GM18505 (cell line): ENCODE results near the gene ABCA10.
"Not testable (repeated sequence)": the region's sequence is repeated elsewhere in the genome, so short reads cannot be mapped to it uniquely, and the experiment has no call there.

Experiments used
- ATAC-seq: cut with Tn5 transposase; IDR thresholded peaks from one replicate; pipeline ENCODE4 v1.9.1; 2021; ENCODE audit not compliant: unreplicated experiment
- POLR2A ChIP-seq: IDR thresholded peaks from 4 replicates; pipeline ENCODE4 v1.6.1; 2011; ENCODE audit warnings: borderline replicate concordance; ENCODE audit not compliant: insufficient read depth, insufficient read length; ENCODE audit errors: extremely low read depth

Gene ABCA10

GRCh38 chr17:69228576-69228975 is at the start of gene ABCA10:
Gene ABCA10 (minus strand): TSS chr17:69228824. CDS start chr17:69225358, 3,466 bp downstream.
- ATAC-seq = no peak
- no peak for TF ChIP-seq POLR2A

- ATAC-seq = not testable (repeated sequence)
Observed at GRCh38 chr17:69276279-69276678, 47.7 kb upstream of the ABCA10 start.

- no peak for ATAC-seq
- no peak for TF ChIP-seq POLR2A
Observed at GRCh38 chr17:69275751-69276150, 47.1 kb upstream of the ABCA10 start.

- no peak for TF ChIP-seq POLR2A
- no peak for ATAC-seq
Observed at GRCh38 chr17:69271023-69271422, 42.4 kb upstream of the ABCA10 start.

GRCh38 chr17:69269131-69269998 is 40.7 kb upstream of the ABCA10 start:
- no peak for TF ChIP-seq POLR2A
- no peak for ATAC-seq

GRCh38 chr17:69268543-69269014 is 40.0 kb upstream of the ABCA10 start:
- ATAC-seq = no peak

GRCh38 chr17:69267219-69267618 is 38.6 kb upstream of the ABCA10 start:
- TF ChIP-seq POLR2A = no peak
- ATAC-seq = no peak

More at GRCh38 chr17:69268543-69269014, 40.0 kb upstream of the ABCA10 start:
- TF ChIP-seq POLR2A = no peak

GRCh38 chr17:69265873-69266272 is 37.2 kb upstream of the ABCA10 start:
- ATAC-seq = no peak
- TF ChIP-seq POLR2A = no peak

- no peak for TF ChIP-seq POLR2A
- no peak for ATAC-seq
Observed at GRCh38 chr17:69254187-69254586, 25.6 kb upstream of the ABCA10 start.

- TF ChIP-seq POLR2A = no peak
- no peak for ATAC-seq
Observed at GRCh38 chr17:69250641-69251040, 22.0 kb upstream of the ABCA10 start.

GRCh38 chr17:69246726-69247375 is 18.2 kb upstream of the ABCA10 start:
- no peak for ATAC-seq
- no peak for TF ChIP-seq POLR2A

- TF ChIP-seq POLR2A = no peak
Observed at GRCh38 chr17:69246202-69246601, 17.6 kb upstream of the ABCA10 start.

GRCh38 chr17:69245617-69246016 is 17.0 kb upstream of the ABCA10 start:
- TF ChIP-seq POLR2A = no peak

More at GRCh38 chr17:69246202-69246601, 17.6 kb upstream of the ABCA10 start:
- ATAC-seq = no peak

More at GRCh38 chr17:69245617-69246016, 17.0 kb upstream of the ABCA10 start:
- ATAC-seq = no peak
